Measurements from ENCODE around the gene BBLN. TPM values are rescaled to one million over a fixed set of nuclear protein-coding genes. Genes with fewer than 3 reads are reported as not detected.

The BBLN gene
- total and polyA plus RNA-seq, 2 of the 4 experiments (the other 2 are of a cell fraction): 25.1 to 103 TPM

DNA sequence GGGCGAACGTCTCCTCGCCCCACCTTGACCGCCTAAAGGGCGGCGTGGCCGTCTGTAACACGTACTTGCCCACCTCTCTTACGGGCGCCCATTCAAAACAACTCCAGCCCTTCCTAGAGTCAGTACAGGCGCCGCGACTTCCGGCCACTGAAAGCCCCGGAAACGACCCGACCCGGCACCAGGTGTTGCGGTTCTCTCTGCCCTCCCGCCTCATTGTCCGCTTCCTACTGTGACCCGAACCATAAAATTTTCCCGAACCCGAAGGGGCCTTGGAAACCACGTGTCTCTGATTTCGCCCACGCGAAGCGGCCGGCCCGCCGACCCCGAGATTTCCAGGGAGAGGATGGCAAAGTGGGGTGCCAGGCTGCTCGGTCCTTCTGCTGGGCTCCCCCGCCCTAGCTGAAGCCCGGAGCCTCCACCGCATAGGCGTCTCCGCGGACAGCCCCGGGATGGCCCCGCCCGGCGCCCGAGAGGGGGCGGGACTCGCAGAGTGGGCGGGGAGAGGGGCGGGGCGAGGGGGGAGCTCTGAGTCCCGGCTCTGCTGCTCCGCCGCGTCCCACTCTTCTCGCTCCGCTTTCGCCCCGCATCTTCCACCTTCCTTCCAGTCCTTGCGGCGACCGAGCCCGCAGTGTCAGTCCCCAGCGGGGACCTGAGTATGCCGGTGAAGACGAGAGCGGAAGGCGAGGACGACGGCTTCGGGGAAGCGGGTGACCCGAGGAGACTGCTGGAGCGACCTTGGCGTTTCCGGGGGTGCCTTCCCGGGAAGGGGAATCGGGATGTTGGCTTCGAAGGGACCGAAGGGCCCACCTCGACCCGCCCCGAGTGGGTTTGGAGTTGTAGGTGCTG lies 31.9 kb upstream of the BBLN start:
- dilution Hi-C loops (cut with HindIII; ENCODE audit: low sequenced_read_pairs, unreplicated experiment): no loop called here
- Histone ChIP-seq H3K4me3 (ENCODE audit: insufficient read depth, low read depth, low read length) (peak overlapping the region; percentile 96), H3K9ac (ENCODE audit: low read depth, low read length) (peak overlapping the region; percentile 94), H3K79me1 (ENCODE audit: low read depth in 1 of 2, low read length in 2 of 2) (peaks cover 9 to 39% of the 10 kb centered on the region in 2 experiments; a peak in 3 of 4 replicates), H3K18ac (ENCODE audit: low read depth, low read length) (peak overlapping the region; percentile 81), H2AK5ac (ENCODE audit: low read depth, low read length) (peak overlapping the region; percentile 84; the same call in 1 of the 2 replicates), H3K36me3 (ENCODE audit: control insufficient read depth, insufficient read depth, low read length) (peaks cover 4% of the 10 kb centered on the region), H2BK15ac (ENCODE audit: low read depth, low read length) (peak overlapping the region; percentile 89; the same call in 1 of the 3 replicates), H3K56ac (ENCODE audit: extremely low read depth, insufficient read depth, low read length) (peak overlapping the region; percentile 82), H3K9me1 (ENCODE audit: insufficient read depth, low read length) (peaks cover 10% of the 10 kb centered on the region), H2BK120ac (ENCODE audit: low read depth, low read length) (peak overlapping the region; percentile 95), H4K91ac (ENCODE audit: insufficient read depth, low read depth, low read length) (peak overlapping the region; percentile 94), H4K5ac (ENCODE audit: low read depth, low read length) (peak overlapping the region; percentile 69), H2BK5ac (ENCODE audit: low read depth, low read length, poor library complexity, severe bottlenecking) (peak overlapping the region; percentile 98), H3K27ac (ENCODE audit: insufficient read depth, low read length) (peak overlapping the region; percentile 95), H3K9me3 (ENCODE audit: control insufficient read depth, insufficient read depth, low read length) (no peaks in the 10 kb centered on the region), H3K23ac (ENCODE audit: low read depth, low read length) (peak overlapping the region; percentile 99), H4K20me1 (ENCODE audit: insufficient read depth, low read length) (peaks cover 17% of the 10 kb centered on the region; the same call in 1 of the 2 replicates), H2AK9ac (replicated peaks; ENCODE audit: low read depth, low read length, poor library complexity) (peak overlapping the region; percentile 91), H2BK20ac (ENCODE audit: low read depth, low read length) (no peak overlapping the region), H3K14ac (replicated peaks; ENCODE audit: low read depth, low read length) (peak overlapping the region; percentile 97), H3K4me1 (ENCODE audit: control insufficient read depth, insufficient read depth, low read length) (peaks cover 10% of the 10 kb centered on the region; the same call in 1 of the 2 replicates), H2AFZ (replicated peaks; ENCODE audit: low read length, poor library complexity) (peak overlapping the region; percentile 99), H4K8ac (ENCODE audit: low read depth in 2 of 2, low read length in 2 of 2) (peak overlapping the region; percentile 56 to 98), H3K4me2 (ENCODE audit: low read depth, low read length) (peak overlapping the region; percentile 94), H3K27me3 (ENCODE audit: control insufficient read depth, insufficient read depth, low read length) (peaks cover 5% of the 10 kb centered on the region), H3K4ac (ENCODE audit: low read depth, low read length) (peak overlapping the region; percentile 98)
- intact Hi-C loops (cut with micrococcal nuclease): no loop called here
- ATAC-seq (ENCODE audit: low read depth): peak; percentile 89
- 0% methylated on average over 16 of the region's 82 CpGs; no CpG with 5 or more reads in 1 of the 2 experiments for WGBS, 2 experiments (ENCODE audit: extremely low coverage in 2 of 2, insufficient read length in 1 of 2)
- in situ Hi-C loops (cut with MboI; ENCODE audit: low sequenced_read_pairs): no loop called here
- ChIA-PET CTCF (interaction anchor here (1.0 kb wide), 1 partner anchor 10 kb away, joined by 3 read pairs; no protein-coding TSS in a partner anchor), POLR2A (ENCODE audit: unreplicated experiment) (no interaction called here)
- no TSS peak for BruUV-seq (replicated peaks)
- TF ChIP-seq, protein P1, sequence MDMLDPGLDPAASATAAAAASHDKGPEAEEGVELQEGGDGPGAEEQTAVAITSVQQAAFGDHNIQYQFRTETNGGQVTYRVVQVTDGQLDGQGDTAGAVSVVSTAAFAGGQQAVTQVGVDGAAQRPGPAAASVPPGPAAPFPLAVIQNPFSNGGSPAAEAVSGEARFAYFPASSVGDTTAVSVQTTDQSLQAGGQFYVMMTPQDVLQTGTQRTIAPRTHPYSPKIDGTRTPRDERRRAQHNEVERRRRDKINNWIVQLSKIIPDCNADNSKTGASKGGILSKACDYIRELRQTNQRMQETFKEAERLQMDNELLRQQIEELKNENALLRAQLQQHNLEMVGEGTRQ (IDR thresholded peaks at IDR 0.05; ENCODE audit: low read depth, low read length): peak; percentile 84
- TF ChIP-seq BHLHE40 (IDR thresholded peaks at IDR 0.05; ENCODE audit: low read depth, low read length) (0 out of 2 replicates have a peak, but pooled peaks have one; percentile 42), MAZ (IDR thresholded peaks at IDR 0.05; ENCODE audit: borderline replicate concordance, low read depth, low read length) (peak; percentile 86; the same call in 1 of the 2 replicates), RAD21 (IDR thresholded peaks at IDR 0.05; ENCODE audit: low read length) (no peak), MXI1 (IDR thresholded peaks at IDR 0.05; ENCODE audit: borderline replicate concordance, low read depth, low read length) (peak; percentile 77; the same call in 1 of the 2 replicates), POLR2A (IDR thresholded peaks at IDR 0.05; ENCODE audit: low read depth, low read length) (peak; percentile 38; the same call in 1 of the 2 replicates)
- TF ChIP-seq, protein P2, sequence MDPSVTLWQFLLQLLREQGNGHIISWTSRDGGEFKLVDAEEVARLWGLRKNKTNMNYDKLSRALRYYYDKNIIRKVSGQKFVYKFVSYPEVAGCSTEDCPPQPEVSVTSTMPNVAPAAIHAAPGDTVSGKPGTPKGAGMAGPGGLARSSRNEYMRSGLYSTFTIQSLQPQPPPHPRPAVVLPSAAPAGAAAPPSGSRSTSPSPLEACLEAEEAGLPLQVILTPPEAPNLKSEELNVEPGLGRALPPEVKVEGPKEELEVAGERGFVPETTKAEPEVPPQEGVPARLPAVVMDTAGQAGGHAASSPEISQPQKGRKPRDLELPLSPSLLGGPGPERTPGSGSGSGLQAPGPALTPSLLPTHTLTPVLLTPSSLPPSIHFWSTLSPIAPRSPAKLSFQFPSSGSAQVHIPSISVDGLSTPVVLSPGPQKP (IDR thresholded peaks at IDR 0.05; ENCODE audit: borderline replicate concordance, low read depth, low read length): no peak
- peak; percentile 89 for DNase-seq
